ENCODE data around the gene TAS2R42.

- TF ChIP-seq CTCF (IDR thresholded peaks at IDR 0.05) (no peak), POLR2A (IDR thresholded peaks at IDR 0.05) (no peak)
Observed at GRCh38 chr12:11158885-11159444, 27.8 kb downstream of the TAS2R42 start.

Data from esophagus squamous epithelium (tissue), 4 donors.